Stimulated activated CD4-positive, alpha-beta T cell treated with anti-CD3 and anti-CD28 coated beads, Interleukin-4, amount 100 ng/mL, for 48 hours (primary cell): ENCODE measurements around the gene MAD1L1.

Source experiments
- DNase-seq, 2 donors: peaks; one replicate each; pipeline ENCODE4 v3.0.0-alpha.2; 2020; ENCODE audit warnings: low read depth in 2 of 2

Gene MAD1L1

GRCh38 chr7:2030475-2031450 lies 202.0 kb downstream of the MAD1L1 start:
- no peak for DNase-seq

GRCh38 chr7:2029936-2030335 lies 202.8 kb downstream of the MAD1L1 start:
- no peak for DNase-seq

GRCh38 chr7:2029211-2029905 lies 203.4 kb downstream of the MAD1L1 start:
- no peak for DNase-seq

GRCh38 chr7:2028733-2029132 lies 204.0 kb downstream of the MAD1L1 start:
- no peak for DNase-seq

- DNase-seq: no peak
These were observed 207.6 kb downstream of the MAD1L1 start for GRCh38 chr7:2025188-2025587.

- no peak for DNase-seq
These were observed 208.2 kb downstream of the MAD1L1 start for GRCh38 chr7:2024567-2024918.

GRCh38 chr7:2023877-2024566 lies 208.7 kb downstream of the MAD1L1 start:
- DNase-seq: no peak

- no peak for DNase-seq
These were observed 210.0 kb downstream of the MAD1L1 start for GRCh38 chr7:2022737-2023250.

- no peak for DNase-seq
These were observed 210.7 kb downstream of the MAD1L1 start for GRCh38 chr7:2022021-2022409.

- no peak for DNase-seq
These were observed 212.8 kb downstream of the MAD1L1 start for GRCh38 chr7:2019711-2020511.

- DNase-seq: no peak
These were observed 213.4 kb downstream of the MAD1L1 start for GRCh38 chr7:2019461-2019710.

- DNase-seq: no peak
These were observed 213.9 kb downstream of the MAD1L1 start for GRCh38 chr7:2018569-2019460.

- no peak for DNase-seq
These were observed 214.7 kb downstream of the MAD1L1 start for GRCh38 chr7:2017914-2018568.

GRCh38 chr7:2017481-2017891 lies 215.3 kb downstream of the MAD1L1 start:
- no peak for DNase-seq

GRCh38 chr7:2016761-2017480 lies 215.8 kb downstream of the MAD1L1 start:
- no peak for DNase-seq

GRCh38 chr7:2016021-2016631 lies 216.6 kb downstream of the MAD1L1 start:
- DNase-seq: no peak

- no peak for DNase-seq
These were observed 217.4 kb downstream of the MAD1L1 start for GRCh38 chr7:2015251-2015871.

- DNase-seq: no peak
These were observed 218.1 kb downstream of the MAD1L1 start for GRCh38 chr7:2014391-2015241.
